HepG2 (cell line): ENCODE results near the gene PHKG2. TPM values are rescaled to one million over a fixed set of nuclear protein-coding genes. Genes with fewer than 3 reads are reported as not detected.
A peak's percentile ranks its signal among the peaks of the same experiment; 100 is the strongest.

Experiments
- BCL3 ChIP-seq: sonication (generic); formaldehyde crosslinking; IDR thresholded peaks from 2 replicates; pipeline ENCODE4 v1.5.1; 2020; ENCODE audit warnings: mild to moderate bottlenecking, missing genetic modification reagents, moderate library complexity
- BRF2 ChIP-seq: sonication (generic); formaldehyde crosslinking; IDR thresholded peaks from 2 replicates; pipeline ENCODE4 v1.8.1; 2022; ENCODE audit warnings: mild to moderate bottlenecking, missing genetic modification reagents
- CENPX ChIP-seq: sonication (generic); formaldehyde crosslinking; IDR thresholded peaks from 2 replicates; pipeline ENCODE4 v1.9.0; 2021; ENCODE audit warnings: mild to moderate bottlenecking, missing genetic modification reagents, moderate library complexity
- ELF4 ChIP-seq: sonication (generic); formaldehyde crosslinking; IDR thresholded peaks from 2 replicates; pipeline ENCODE4 v1.5.0; 2020; ENCODE audit warnings: missing genetic modification reagents, mild to moderate bottlenecking, moderate library complexity, borderline replicate concordance
- FOXO1 ChIP-seq: sonication (generic); formaldehyde crosslinking; IDR thresholded peaks from 2 replicates; pipeline ENCODE4 v1.4.0; 2020; ENCODE audit warnings: missing genetic modification reagents
- NR2F1 ChIP-seq, 2 experiments: fragments of 450-650 bp in 1 of 2; formaldehyde crosslinking in 1 of 2; IDR thresholded peaks; 2 replicates each; pipeline versions ENCODE4 v1.5.0 to v1.6.1; 2016 to 2020; ENCODE audit warnings: mild to moderate bottlenecking in 1 of 2, missing compliant biosample characterization in 1 of 2, missing genetic modification reagents in 1 of 2, moderate library complexity in 1 of 2
- PREB ChIP-seq: sonication (generic); formaldehyde crosslinking; IDR thresholded peaks from 2 replicates; pipeline ENCODE4 v1.4.0; 2020; ENCODE audit warnings: missing genetic modification reagents
- SAFB2 ChIP-seq: sonication (generic); formaldehyde crosslinking; IDR thresholded peaks from 2 replicates; pipeline ENCODE4 v1.5.1; 2020; ENCODE audit warnings: missing genetic modification reagents, low read depth, mild to moderate bottlenecking, borderline replicate concordance
- TCF12 ChIP-seq, 2 experiments: fragments of 450-650 bp in 1 of 2; sonication (generic) in 1 of 2; formaldehyde crosslinking in 1 of 2; IDR thresholded peaks; 2 replicates each; pipeline versions ENCODE4 v1.6.1 to v1.8.0; 2017 to 2022; ENCODE audit warnings: antibody characterized with exemption in 1 of 2, mild to moderate bottlenecking in 1 of 2, missing genetic modification reagents in 1 of 2, moderate library complexity in 1 of 2
- YEATS4 ChIP-seq: sonication (generic); formaldehyde crosslinking; IDR thresholded peaks from 2 replicates; pipeline ENCODE4 v1.4.0; 2020; ENCODE audit warnings: missing genetic modification reagents, borderline replicate concordance
- ZBTB1 ChIP-seq: sonication (generic); formaldehyde crosslinking; IDR thresholded peaks from 2 replicates; pipeline ENCODE4 v1.4.0; 2020; ENCODE audit warnings: missing genetic modification reagents, borderline replicate concordance
- ZFAT ChIP-seq: sonication (generic); formaldehyde crosslinking; conservative IDR thresholded peaks from 2 replicates; pipeline ENCODE4 v1.8.1; 2023; ENCODE audit warnings: missing genetic modification reagents, inconsistent platforms
- ZFX ChIP-seq: sonication (generic); formaldehyde crosslinking; IDR thresholded peaks from 2 replicates; pipeline ENCODE4 v1.4.0; 2020; ENCODE audit warnings: mild to moderate bottlenecking, low read depth, missing genetic modification reagents, moderate library complexity
- ZNF317 ChIP-seq: sonication (generic); formaldehyde crosslinking; IDR thresholded peaks from 2 replicates; pipeline ENCODE4 v1.5.0; 2020; ENCODE audit warnings: mild to moderate bottlenecking, missing genetic modification reagents
- ZNF441 ChIP-seq: sonication (generic); formaldehyde crosslinking; IDR thresholded peaks from 2 replicates; pipeline ENCODE4 v1.7.0; 2021; ENCODE audit warnings: missing genetic modification reagents, borderline replicate concordance
- ZNF451 ChIP-seq: sonication (generic); formaldehyde crosslinking; IDR thresholded peaks from 2 replicates; pipeline ENCODE4 v1.5.0; 2020; ENCODE audit warnings: mild to moderate bottlenecking, missing genetic modification reagents
- ZNF543 ChIP-seq: sonication (generic); formaldehyde crosslinking; IDR thresholded peaks from 2 replicates; pipeline ENCODE4 v1.4.0; 2020; ENCODE audit warnings: mild to moderate bottlenecking, missing genetic modification reagents
- polyA plus RNA-seq, 8 experiments: library from polyadenylated mRNA; depleted of rRNA in 3 of 8; stranded (reverse) in 7 of 8; unstranded in 1 of 8; fragments of >200 nt; fragmentation: Illumina TruSeq in 4 of 8; extraction: Trizol in 4 of 8; gene quantifications; 2 replicates each; pipeline versions ENCODE4 v1.2.1 to v1.2.3, GENCODE V29; 2011 to 2016; ENCODE audit warnings: low read depth in 4 of 8, missing spikeins in 1 of 8, mixed read lengths in 1 of 8; ENCODE audit not compliant: insufficient read depth in 1 of 8
- total RNA-seq, 5 experiments: library from RNA; depleted of rRNA; stranded (reverse); fragments of >200 nt; fragmentation: Illumina TruSeq; extraction: Trizol; gene quantifications; 2 replicates each; pipeline ENCODE4 v1.2.3, GENCODE V29; 2016; ENCODE audit warnings: low read depth in 1 of 5

Gene PHKG2
- total and polyA plus RNA-seq, 2 of the 13 experiments (the other 11 are each of a cell fraction or from before 2014, with no cell fraction given), result 37.4 to 42.1 TPM

- TF ChIP-seq SAFB2 (CRISPR knock-in tag) (peak; percentile 52; the same call in 1 of the 2 replicates), PREB (CRISPR knock-in tag) (no peak), NR2F1 (CRISPR knock-in tag; IDR thresholded peaks at IDR 0.05) (peak; percentile 15 to 19; a peak in 2 of 4 replicates), ZNF441 (peak; percentile 67), ZNF451 (CRISPR knock-in tag) (no peak; the same call in 1 of the 2 replicates), ZNF543 (CRISPR knock-in tag) (0 out of 2 replicates have a peak, but pooled peaks have one; percentile 29), TCF12 (IDR thresholded peaks at IDR 0.05) (no peak), TCF12 (CRISPR knock-in tag; IDR thresholded peaks at IDR 0.05) (no peak), CENPX (CRISPR knock-in tag) (no peak), ZNF317 (CRISPR knock-in tag) (no peak), ZFX (CRISPR knock-in tag) (peak; percentile 51), ELF4 (peak; percentile 99), ZBTB1 (CRISPR knock-in tag) (no peak), FOXO1 (no peak; the same call in 1 of the 2 replicates), ZFAT (CRISPR knock-in tag) (no peak), YEATS4 (CRISPR knock-in tag) (peak; percentile 64; the same call in 1 of the 2 replicates), BRF2 (CRISPR knock-in tag) (0 out of 2 replicates have a peak, but pooled peaks have one; percentile 66), BCL3 (CRISPR knock-in tag) (no peak)
Measured at GRCh38 chr16:30747799-30748633, at the start of gene PHKG2 (continued).
